ENCODE measurements around the gene CMIP.

- TF ChIP-seq CTCF (conservative IDR thresholded peaks at IDR 0.05 in 1 of 2, IDR thresholded peaks at IDR 0.05 in 1 of 2; ENCODE audit: extremely low read depth in 1 of 2, insufficient read depth in 1 of 2, low read depth in 1 of 2, low read length in 2 of 2) (no peak), EZH2 (IDR thresholded peaks at IDR 0.05; ENCODE audit: borderline replicate concordance, low read length) (no peak)
Observed at GRCh38 chr16:81505011-81505661, 60.5 kb downstream of the CMIP start.
